Stimulated activated memory B cell treated with anti-CD40 and anti-IgM and Interleukin-4, amounts not matched to agents 10 μg/mL and 1 μg/mL and 100 μg/mL, for 72 hours (primary cell): Measurements from ENCODE around the gene IBA57.

Experiments used
- ATAC-seq: fragments of 150-1000 bp; cut with Tn5 transposase; 2 replicates; pipeline ENCODE4 v1.10.0; 2021
- H3K27ac Mint-ChIP-seq: one replicate; pipeline ENCODE4 v1.8.0; 2022; ENCODE audit warnings: mild to moderate bottlenecking, mixed read lengths
- H3K27me3 Mint-ChIP-seq: one replicate; pipeline ENCODE4 v1.8.0; 2022; ENCODE audit warnings: mixed read lengths
- H3K36me3 Mint-ChIP-seq: one replicate; pipeline ENCODE4 v1.8.0; 2022; ENCODE audit warnings: mixed read lengths
- H3K4me1 Mint-ChIP-seq: one replicate; pipeline ENCODE4 v1.8.0; 2022; ENCODE audit warnings: mixed read lengths
- H3K4me3 Mint-ChIP-seq: one replicate; pipeline ENCODE4 v1.8.0; 2022; ENCODE audit warnings: mild to moderate bottlenecking, moderate library complexity, mixed read lengths
- H3K9me3 Mint-ChIP-seq: one replicate; pipeline ENCODE4 v1.8.0; 2022; ENCODE audit warnings: mixed read lengths

IBA57 gene

GRCh38 chr1:228149406-228150119 is 16.0 kb upstream of the IBA57 start, which contains the start of gene GJC2:
Gene GJC2 (plus strand): TSS chr1:228149930. CDS start chr1:228157759, 7,829 bp downstream.
- Mint-ChIP-seq H3K9me3 (no peaks in the 10 kb centered on the region), H3K27ac (no peak within 1 kb of the TSS), H3K27me3 (no peaks in the 10 kb centered on the region), H3K36me3 (no peaks in the 10 kb centered on the region), H3K4me3 (no peak within 1 kb of the TSS), H3K4me1 (peaks cover 5% of the 10 kb centered on the region)
- no peak for ATAC-seq

DNA sequence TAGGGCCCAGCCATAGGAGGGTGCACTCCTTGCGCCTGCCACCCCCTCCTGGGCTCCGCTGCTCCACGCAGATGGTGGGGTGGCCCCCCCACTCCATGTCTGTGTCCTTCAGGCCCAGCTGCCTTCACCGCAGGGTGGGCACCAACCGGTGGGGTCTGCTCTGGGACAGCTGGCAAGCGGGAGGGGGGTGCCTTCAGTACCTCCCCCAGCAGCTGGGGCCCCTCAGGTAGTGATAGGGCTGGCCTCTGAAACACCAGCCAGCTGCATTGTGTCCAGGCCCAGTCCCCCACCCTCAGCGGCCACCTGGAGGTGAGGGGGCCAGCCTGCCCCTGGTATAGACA is 15.5 kb upstream of the IBA57 start:
- Mint-ChIP-seq H3K4me3 (no peak overlapping the region), H3K27me3 (no peaks in the 10 kb centered on the region), H3K9me3 (no peaks in the 10 kb centered on the region), H3K27ac (no peak overlapping the region), H3K36me3 (no peaks in the 10 kb centered on the region), H3K4me1 (peaks cover 6% of the 10 kb centered on the region)
- peak; percentile 31 for ATAC-seq

DNA sequence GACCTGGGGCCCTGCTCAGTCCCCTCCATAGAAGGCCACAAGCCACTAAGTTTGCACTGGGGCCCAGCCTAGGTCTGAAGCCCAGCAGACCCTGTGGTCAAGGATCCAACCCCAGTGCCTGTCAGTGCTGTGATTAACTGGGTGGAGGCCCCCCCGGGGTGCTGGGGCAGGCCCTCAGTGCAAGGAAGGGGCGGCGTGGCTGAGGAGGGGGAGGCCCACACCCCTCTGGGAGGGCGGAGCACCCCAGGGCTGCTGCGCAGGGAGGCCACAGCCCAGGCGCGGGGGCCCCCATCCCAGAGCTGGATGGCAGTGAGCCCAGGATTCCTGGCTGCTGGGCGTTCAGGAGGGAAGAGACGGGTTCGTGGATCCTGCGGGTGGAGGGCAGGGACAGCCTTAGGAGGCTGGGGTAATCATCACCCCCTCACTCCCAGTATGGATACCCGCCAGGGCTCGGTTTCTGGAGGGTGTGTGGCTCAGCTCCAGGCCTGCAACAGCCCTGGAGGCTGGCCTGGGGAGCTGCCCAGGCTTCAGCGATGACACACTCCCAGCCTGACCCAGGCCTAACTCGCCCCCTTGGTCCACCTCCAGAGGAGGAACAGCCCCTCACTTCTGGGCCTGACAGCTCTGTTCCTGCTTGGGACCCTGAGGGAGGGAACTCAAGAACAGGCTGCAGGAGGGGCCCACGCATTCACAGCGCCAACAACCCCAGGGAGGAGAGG is 15.0 kb upstream of the IBA57 start:
- no peak for ATAC-seq
- H3K27me3 Mint-ChIP-seq, result no peaks in the 10 kb centered on the region
- H3K9me3 Mint-ChIP-seq, result no peaks in the 10 kb centered on the region
- no peak overlapping the region for H3K27ac Mint-ChIP-seq
- no peak overlapping the region for H3K4me3 Mint-ChIP-seq
- no peaks in the 10 kb centered on the region for H3K36me3 Mint-ChIP-seq
- H3K4me1 Mint-ChIP-seq, result peaks cover 8% of the 10 kb centered on the region

DNA sequence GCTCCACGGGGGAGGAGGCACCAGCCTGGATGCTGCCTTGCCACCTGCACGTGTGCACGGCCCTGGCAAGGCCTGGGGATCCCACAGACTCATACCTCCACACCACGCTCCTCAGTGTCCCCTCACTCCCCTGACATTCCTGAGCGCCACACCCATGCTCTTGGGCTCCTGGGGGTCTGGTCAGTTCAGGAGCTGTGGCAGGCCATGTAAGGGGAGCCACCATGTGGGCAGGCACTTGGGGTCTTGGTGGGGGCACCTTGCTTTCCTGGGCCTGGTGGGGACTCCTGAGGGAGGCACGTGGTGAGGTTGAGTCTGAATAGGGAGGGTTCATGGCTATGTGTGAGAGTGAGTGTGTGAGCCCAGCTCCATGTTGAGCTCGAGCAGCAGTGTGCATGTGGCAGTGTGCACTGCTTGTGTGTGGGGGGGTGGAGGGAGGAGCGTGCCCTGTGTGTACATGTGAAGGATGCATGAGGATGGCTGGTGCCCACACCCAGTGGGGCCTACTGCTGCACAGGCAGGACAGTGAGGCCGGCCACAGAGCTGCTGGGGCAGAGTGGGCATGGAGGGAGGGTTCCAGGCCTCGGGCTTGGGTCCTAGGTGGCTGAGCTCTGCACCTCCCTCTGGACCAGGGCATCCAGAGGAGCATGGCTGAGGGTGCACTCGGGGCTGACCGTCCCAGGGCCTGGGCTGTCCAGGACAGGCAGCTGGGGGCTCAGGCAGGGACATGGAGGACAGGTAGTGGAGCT is 14.3 kb upstream of the IBA57 start:
- H3K27ac Mint-ChIP-seq, result no peak overlapping the region
- peak; percentile 6 for ATAC-seq

GRCh38 chr1:228152097-228152917 is 13.3 kb upstream of the IBA57 start:
- ATAC-seq, result no peak
- Mint-ChIP-seq H3K9me3 (no peaks in the 10 kb centered on the region), H3K27ac (no peak overlapping the region), H3K4me3 (no peak overlapping the region), H3K4me1 (peaks cover 8% of the 10 kb centered on the region), H3K27me3 (peaks cover 9% of the 10 kb centered on the region), H3K36me3 (no peaks in the 10 kb centered on the region)

More for the DNA sequence above, 14.3 kb upstream of the IBA57 start:
- peaks cover 8% of the 10 kb centered on the region for H3K4me1 Mint-ChIP-seq
- H3K36me3 Mint-ChIP-seq, result no peaks in the 10 kb centered on the region
- H3K27me3 Mint-ChIP-seq, result no peaks in the 10 kb centered on the region
- no peak overlapping the region for H3K4me3 Mint-ChIP-seq
- H3K9me3 Mint-ChIP-seq, result no peaks in the 10 kb centered on the region

DNA sequence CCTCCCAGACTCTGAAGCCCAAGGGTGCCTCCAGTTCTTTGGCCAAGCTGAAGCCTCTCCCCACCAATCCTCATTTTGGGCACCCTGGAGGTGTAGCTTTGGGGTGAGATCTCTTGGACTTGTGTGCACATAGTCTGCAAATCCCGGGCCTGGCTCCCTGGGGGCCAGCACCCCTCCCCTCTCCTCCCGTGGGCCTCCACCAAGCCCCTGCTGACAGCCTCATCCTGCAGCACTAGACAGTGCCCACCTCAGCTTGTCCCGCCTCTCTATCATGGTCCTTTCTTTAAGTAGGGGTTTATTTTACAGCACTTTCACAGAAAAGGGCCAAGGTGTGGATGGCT is 12.7 kb upstream of the IBA57 start:
- H3K27ac Mint-ChIP-seq, result no peak overlapping the region
- peaks cover 8% of the 10 kb centered on the region for H3K4me1 Mint-ChIP-seq
- H3K36me3 Mint-ChIP-seq, result no peaks in the 10 kb centered on the region
- H3K9me3 Mint-ChIP-seq, result no peaks in the 10 kb centered on the region
- ATAC-seq, result no peak
- no peak overlapping the region for H3K4me3 Mint-ChIP-seq
- peaks cover 9% of the 10 kb centered on the region for H3K27me3 Mint-ChIP-seq

DNA sequence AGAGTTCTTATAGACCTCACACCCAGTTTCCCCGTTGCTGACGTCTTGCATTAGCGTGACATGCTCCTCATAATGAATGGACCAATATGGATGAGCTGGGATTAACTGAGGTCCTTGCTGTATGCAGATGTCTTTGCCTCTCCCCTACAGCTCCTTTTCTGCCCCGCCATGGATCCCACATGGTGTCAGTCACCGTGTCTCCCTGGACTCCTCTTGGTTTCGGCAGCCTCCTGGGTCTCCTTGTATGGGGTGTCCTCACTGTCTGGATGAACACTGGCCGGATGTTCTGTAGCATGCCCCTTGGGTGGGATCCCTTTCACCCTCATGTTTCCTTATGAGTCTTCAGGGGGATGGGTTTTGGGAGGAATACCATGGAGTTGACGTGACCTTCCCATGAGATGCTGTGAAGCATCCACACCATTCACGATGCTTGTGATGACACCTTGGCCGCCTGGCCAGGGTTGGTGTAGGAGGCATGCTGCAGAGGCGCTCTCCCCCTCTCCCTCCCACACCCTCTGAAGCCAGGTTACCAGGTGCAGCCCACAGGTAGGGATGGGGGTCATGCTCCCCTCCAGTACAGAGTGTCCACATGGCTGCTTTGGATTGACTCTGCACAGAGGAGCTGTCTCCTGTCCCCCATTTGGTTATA is 11.5 kb upstream of the IBA57 start:
- Mint-ChIP-seq H3K36me3 (no peaks in the 10 kb centered on the region), H3K4me3 (no peak overlapping the region), H3K9me3 (no peaks in the 10 kb centered on the region), H3K4me1 (peaks cover 8% of the 10 kb centered on the region), H3K27me3 (peaks cover 9% of the 10 kb centered on the region), H3K27ac (no peak overlapping the region)
- no peak for ATAC-seq

- ATAC-seq, result no peak
- Mint-ChIP-seq H3K4me1 (peaks cover 8% of the 10 kb centered on the region), H3K27me3 (peaks cover 9% of the 10 kb centered on the region), H3K36me3 (no peaks in the 10 kb centered on the region), H3K4me3 (no peak overlapping the region), H3K27ac (no peak overlapping the region), H3K9me3 (no peaks in the 10 kb centered on the region)
These were observed 10.7 kb upstream of the IBA57 start for GRCh38 chr1:228154670-228155571.

- Mint-ChIP-seq H3K9me3 (no peaks in the 10 kb centered on the region), H3K4me1 (peaks cover 8% of the 10 kb centered on the region), H3K27me3 (peaks cover 9% of the 10 kb centered on the region), H3K4me3 (no peak overlapping the region), H3K27ac (no peak overlapping the region), H3K36me3 (no peaks in the 10 kb centered on the region)
- ATAC-seq, result no peak
These were observed 9.7 kb upstream of the IBA57 start for GRCh38 chr1:228155596-228156514.

DNA sequence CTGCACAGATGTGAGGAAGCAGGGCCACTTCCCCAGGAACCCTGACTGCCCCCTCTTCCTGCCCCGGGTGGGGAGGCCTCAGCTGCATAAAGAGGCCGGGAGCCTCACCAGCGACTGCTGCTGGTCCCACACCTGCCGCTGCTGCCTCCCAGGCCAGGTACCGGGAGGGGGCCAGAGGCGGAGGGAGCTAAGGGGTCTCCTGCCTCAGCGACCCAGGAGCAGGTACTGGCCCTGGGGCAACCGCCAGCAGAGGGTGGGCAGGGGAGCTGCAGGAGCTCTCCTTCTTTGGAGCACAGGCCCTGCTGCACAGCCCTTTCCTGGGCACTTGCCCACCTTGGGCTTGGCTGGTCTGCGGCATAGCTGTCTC is 9.1 kb upstream of the IBA57 start:
- no peak for ATAC-seq
- H3K27me3 Mint-ChIP-seq, result peaks cover 9% of the 10 kb centered on the region
- peaks cover 8% of the 10 kb centered on the region for H3K4me1 Mint-ChIP-seq
- H3K36me3 Mint-ChIP-seq, result no peaks in the 10 kb centered on the region
- no peak overlapping the region for H3K4me3 Mint-ChIP-seq
- no peak overlapping the region for H3K27ac Mint-ChIP-seq
- no peaks in the 10 kb centered on the region for H3K9me3 Mint-ChIP-seq

DNA sequence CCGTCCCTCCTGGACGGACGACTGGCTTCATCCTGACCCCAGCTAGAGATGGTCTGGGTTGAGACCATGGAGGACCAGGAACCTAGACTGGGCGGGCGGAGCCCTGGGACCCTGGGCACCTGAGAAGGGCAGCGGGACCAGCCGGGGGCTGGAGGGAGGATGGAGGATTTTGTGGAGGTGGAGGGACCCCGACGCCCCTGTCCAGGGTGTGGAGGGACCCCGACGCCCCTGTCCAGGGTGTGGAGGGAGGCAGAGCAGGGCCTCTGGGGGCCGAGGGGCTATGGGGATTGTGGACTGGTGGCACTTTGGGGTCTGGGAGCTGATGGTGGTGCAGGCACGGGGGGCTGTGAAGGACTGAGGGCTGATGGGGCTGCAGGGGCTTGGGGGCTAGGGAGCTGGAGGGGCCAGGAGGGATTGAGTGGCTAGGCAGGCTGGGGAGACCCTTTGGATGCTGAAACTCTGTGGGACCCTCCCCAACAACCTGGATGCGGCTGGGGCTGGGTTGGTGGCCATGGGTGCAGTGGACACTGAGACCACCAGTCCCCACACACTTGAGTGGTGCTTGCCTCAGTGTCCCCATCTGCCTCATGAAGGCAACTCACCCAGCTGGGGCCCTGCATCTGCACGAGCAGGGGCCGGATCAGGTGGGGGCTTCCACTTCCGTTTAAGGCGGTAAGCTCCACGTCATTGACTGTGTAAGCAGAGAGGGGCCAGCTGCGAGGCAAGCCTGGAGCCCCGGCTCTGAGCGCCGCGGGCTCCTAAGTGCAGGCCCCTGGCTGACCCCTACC is 8.5 kb upstream of the IBA57 start:
- Mint-ChIP-seq H3K27me3 (peaks cover 9% of the 10 kb centered on the region), H3K9me3 (no peaks in the 10 kb centered on the region), H3K4me1 (peaks cover 8% of the 10 kb centered on the region), H3K27ac (no peak overlapping the region), H3K36me3 (no peaks in the 10 kb centered on the region), H3K4me3 (no peak overlapping the region)
- no peak for ATAC-seq

DNA sequence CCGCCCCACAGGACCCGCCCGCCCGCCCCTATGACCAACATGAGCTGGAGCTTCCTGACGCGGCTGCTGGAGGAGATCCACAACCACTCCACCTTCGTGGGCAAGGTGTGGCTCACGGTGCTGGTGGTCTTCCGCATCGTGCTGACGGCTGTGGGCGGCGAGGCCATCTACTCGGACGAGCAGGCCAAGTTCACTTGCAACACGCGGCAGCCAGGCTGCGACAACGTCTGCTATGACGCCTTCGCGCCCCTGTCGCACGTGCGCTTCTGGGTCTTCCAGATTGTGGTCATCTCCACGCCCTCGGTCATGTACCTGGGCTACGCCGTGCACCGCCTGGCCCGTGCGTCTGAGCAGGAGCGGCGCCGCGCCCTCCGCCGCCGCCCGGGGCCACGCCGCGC is 7.9 kb upstream of the IBA57 start:
- Mint-ChIP-seq H3K9me3 (no peaks in the 10 kb centered on the region), H3K4me3 (no peak overlapping the region), H3K36me3 (no peaks in the 10 kb centered on the region), H3K4me1 (peaks cover 8% of the 10 kb centered on the region), H3K27me3 (peaks cover 9% of the 10 kb centered on the region), H3K27ac (no peak overlapping the region)
- ATAC-seq, result no peak
